Sigmoid colon (tissue), 4 donors: ENCODE results near the gene RBKS.

Experiments used
- CTCF ChIP-seq, 4 experiments: fragments of 450-650 bp in 3 of 4; fragments of 200-600 bp in 1 of 4; IDR thresholded peaks; one replicate each; pipeline ENCODE4 v1.5.1; 2016 to 2019; ENCODE audit warnings: antibody characterized with exemption in 4 of 4, mild to moderate bottlenecking in 3 of 4, moderate library complexity in 2 of 4
- POLR2A ChIP-seq, 2 donors: fragments of 450-650 bp; IDR thresholded peaks; one replicate each; pipeline ENCODE4 v1.6.1; 2016; ENCODE audit warnings: antibody characterized with exemption in 2 of 2, mild to moderate bottlenecking in 2 of 2, moderate library complexity in 2 of 2
- POLR2AphosphoS5 ChIP-seq, 4 donors: sonication (generic); formaldehyde crosslinking; IDR thresholded peaks; one replicate each; pipeline ENCODE4 v1.6.1; 2017; ENCODE audit warnings: antibody characterized with exemption in 4 of 4

DNA sequence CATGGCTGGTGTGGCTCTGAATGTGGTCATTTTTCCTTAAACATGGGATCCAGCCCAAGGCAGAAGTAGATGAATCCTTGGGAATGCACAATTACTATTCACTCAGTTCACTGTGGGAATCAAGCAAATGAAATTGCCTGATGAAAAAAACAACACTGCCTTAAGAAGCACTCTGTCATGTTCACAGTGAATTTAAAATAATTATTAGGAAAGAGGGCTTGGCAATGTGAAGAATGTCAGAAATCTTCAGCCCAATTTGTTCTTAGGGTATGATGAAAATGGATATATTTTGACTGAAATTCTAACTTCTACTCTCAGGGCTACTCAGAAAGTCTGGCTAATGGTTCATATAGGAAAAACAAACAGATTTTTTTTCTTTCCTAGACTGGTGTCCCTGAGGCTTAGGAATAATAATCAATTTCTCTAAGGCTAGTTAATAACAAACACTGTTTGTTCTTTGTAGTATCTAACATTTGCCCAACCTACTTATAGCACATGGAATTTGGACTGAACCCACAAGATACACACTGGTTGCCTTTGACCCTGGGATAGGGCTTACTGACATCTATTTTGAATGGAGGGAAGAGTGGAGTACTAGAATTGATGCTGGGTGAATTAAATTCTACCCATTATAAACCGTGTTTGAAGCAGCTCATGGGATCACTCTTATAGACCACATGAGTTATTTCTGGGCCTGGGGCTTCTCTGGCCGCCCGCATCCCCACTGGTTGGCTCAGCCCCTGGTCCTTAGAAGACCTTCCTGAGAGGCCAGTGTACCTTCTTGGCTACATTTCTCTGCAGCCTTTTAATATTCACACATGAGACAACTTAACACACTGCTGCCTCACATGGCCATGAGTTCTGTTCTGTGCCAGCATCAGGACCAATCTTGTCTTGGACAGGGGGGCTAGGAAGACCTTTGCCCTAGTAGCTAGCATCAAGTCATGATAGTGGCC lies 127.0 kb downstream of the RBKS start:
- TF ChIP-seq POLR2AphosphoS5 (IDR thresholded peaks at IDR 0.05) (no peak), CTCF (IDR thresholded peaks at IDR 0.05) (no peak), POLR2A (IDR thresholded peaks at IDR 0.05) (no peak)
